Mesenteric fat pad (tissue), 1 donor: ENCODE results near the gene CNNM2. TPM values are rescaled to one million over a fixed set of nuclear protein-coding genes. Genes with fewer than 3 reads are reported as not detected.
"Not testable (repeated sequence)": the region's sequence is repeated elsewhere in the genome, so short reads cannot be mapped to it uniquely, and the experiment has no call there.

ENCODE experiments used
- DNase-seq: peaks from one replicate; pipeline ENCODE4 v3.0.0-alpha.2; 2020; ENCODE audit warnings: low spot score
- total RNA-seq: library from RNA; stranded (reverse); fragmentation: NEBNext Ultra II Directional; extraction: Animal tissue kit (Norgen Biotek cat#: 25700); gene quantifications from one replicate; pipeline ENCODE4 v1.2.1, GENCODE V29; 2021
- donor health status: DM: yes; HTN: yes; CAD: no.

CNNM2 gene
- total RNA-seq, 1 donor from 2014 or later, result 3.1 TPM

- DNase-seq, result no peak
Measured at GRCh38 chr10:103025696-103026095, 107.6 kb downstream of the CNNM2 start.

DNA sequence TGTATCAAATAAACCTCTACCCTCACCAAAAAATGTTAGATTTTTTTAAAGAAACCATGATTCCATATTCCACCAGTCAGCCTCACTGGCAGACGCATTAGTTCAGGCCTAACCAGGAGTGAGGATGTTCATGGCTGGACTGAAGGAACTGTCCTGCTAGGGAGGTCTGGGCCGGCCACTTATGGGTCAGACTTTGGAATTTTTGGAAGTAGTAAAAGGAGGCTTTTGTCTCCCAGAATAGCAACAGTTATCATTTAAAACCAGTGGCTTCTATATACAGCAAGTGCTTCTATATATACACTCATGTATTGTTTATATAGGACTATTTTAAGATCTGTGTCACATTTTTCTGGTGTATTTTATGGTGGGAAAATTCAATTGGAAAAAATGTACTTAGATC, 120.5 kb downstream of the CNNM2 start:
- DNase-seq, result no peak

DNA sequence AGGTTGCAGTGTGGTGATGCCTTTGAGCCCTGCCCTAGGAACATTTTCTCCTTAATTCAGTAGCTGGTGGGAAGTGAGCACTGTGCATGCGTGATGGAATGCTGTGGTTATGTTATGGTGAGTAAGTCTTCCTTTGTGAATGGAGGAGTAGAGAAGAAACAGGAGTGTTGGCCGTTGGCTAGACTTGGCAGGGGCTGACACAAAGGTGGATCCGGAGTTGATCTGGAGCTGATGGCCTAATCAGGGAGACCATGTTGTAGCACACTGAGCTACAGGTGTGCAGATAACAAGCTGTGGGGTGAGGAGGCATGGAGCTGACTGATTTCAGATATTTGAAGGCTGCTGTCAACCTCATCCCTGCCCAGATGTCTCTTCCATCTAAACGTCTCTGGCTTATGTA, 122.3 kb downstream of the CNNM2 start:
- no peak for DNase-seq

- DNase-seq, result no peak
Measured at GRCh38 chr10:103041391-103041790, 123.3 kb downstream of the CNNM2 start.

GRCh38 chr10:103042129-103042528, 124.0 kb downstream of the CNNM2 start:
- DNase-seq, result no peak

GRCh38 chr10:103042908-103043307, 124.8 kb downstream of the CNNM2 start:
- DNase-seq, result no peak

DNA sequence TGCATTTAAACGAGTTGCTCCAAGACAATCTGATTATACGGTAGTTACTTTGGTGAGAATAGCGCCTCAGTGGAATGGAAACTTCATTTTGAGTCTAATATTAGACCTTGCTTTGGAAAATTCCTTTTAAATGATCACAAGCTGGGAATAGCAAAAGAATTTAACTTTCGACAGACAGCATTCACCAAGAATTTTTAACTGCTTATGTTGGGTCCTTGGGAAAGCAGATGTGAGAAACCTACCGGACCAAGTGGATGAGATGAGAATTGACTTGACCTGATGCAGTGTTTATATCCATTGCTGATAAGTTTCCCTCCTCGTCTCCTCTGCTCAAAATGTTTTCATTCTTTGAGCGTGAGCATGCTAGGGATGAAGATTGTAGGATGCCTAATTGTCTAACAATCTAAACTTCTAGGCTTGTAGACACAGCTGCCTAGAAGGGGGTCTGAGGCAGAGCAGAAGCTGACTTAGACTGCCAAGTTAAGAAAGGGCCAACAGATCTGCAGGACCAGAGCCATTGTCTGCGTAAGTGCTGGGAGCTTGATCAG, 126.9 kb downstream of the CNNM2 start:
- no peak for DNase-seq

DNA sequence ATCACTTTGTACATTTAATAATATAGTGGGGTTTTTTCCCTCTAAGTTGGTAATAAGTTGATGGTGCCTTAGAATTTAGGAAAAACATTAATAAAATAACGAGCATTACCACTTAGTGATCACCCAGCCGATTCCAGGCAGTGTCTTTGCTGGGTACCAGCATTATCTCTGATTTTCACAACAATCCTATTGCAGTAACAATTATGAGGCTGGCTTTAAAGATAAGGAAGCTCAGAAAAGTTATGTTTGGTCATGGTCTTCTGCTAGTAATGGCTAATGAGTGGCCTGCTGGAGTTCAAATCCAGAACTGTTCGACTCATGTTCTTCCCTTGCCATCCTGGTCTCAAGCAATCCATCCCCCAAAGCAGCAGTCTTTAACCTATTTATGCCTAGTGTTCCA, 127.9 kb downstream of the CNNM2 start:
- DNase-seq, result no peak

DNA sequence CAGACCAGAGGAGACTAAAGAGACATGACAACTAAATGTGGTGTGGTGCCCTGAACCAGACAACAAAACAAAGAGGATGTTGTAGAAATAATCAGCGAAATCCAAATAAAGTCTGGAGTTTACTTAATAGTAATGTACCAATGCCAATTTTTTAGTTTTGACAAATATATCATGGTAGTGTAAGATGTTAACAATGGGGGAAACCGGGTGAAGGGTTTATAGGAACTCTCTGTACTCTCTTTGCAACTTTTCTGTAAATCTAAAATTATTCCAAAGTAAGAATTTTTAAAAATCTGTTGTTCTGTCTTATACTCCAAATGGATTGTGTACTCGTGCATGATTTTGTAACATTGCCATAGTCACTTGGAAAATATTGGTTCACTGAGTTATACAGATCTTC, 129.3 kb downstream of the CNNM2 start:
- DNase-seq, result no peak

GRCh38 chr10:103049237-103049636, 131.1 kb downstream of the CNNM2 start:
- DNase-seq, result no peak

GRCh38 chr10:103053659-103054581, 135.8 kb downstream of the CNNM2 start:
- DNase-seq, result no peak

DNA sequence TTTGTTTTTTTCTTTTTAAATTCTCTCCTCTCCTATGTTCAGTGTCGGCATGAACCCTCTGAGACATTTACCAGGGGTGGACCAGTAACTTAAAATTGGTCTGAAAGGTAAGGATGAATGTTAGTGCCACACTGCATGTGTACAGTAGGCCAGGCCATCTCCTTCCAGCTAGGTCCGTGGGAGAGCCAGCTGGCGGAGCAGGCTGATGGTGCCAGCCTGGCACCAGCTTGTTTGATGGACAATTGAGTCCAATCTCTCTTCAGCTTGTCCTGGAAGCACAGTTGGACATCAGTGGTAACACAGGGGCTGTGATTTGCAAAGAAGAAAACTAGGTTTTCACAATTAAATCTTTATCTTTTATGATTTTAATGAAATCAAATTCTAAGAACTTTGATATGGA, 136.5 kb downstream of the CNNM2 start:
- no peak for DNase-seq

DNA sequence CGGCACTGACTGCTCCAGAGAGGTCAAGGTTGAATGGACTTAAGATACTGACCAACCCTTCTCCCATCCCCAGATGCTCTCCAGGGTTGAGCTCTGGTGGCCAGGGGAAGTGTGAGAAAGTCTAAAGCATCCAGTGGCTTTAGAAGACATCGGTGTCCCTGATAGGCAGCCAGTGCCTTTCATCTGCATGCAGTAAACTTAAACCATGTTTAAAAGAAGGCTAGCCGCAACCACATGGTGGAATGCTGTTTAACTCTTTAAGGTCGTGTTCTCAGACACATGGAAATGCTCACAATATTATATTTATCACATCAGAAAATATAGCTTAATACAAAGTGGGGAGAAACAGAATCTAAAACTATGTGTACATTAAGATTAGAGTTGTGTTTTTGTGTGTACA, 137.0 kb downstream of the CNNM2 start:
- DNase-seq, result no peak

DNA sequence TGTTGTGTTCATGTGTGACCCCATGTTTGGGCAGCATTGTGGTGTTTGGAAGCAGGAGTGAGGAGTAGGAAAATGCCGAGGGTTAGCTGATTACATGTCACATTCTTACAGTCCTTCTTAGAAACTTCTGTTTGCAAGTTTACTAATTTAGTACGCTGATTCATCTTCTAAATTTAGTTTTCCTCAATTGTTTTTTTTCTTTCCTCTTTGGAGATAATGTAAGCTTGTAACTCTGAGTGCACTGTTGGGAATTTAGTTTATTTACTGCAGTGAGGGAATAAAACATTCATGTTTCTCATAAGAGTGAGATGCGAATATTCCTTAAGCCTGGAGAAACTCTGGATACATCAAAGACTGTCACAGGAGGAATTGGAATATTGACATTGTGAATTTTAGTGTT, 139.9 kb downstream of the CNNM2 start:
- DNase-seq, result no peak

- no peak for DNase-seq
Measured at GRCh38 chr10:103060575-103060974, 142.5 kb downstream of the CNNM2 start.

DNA sequence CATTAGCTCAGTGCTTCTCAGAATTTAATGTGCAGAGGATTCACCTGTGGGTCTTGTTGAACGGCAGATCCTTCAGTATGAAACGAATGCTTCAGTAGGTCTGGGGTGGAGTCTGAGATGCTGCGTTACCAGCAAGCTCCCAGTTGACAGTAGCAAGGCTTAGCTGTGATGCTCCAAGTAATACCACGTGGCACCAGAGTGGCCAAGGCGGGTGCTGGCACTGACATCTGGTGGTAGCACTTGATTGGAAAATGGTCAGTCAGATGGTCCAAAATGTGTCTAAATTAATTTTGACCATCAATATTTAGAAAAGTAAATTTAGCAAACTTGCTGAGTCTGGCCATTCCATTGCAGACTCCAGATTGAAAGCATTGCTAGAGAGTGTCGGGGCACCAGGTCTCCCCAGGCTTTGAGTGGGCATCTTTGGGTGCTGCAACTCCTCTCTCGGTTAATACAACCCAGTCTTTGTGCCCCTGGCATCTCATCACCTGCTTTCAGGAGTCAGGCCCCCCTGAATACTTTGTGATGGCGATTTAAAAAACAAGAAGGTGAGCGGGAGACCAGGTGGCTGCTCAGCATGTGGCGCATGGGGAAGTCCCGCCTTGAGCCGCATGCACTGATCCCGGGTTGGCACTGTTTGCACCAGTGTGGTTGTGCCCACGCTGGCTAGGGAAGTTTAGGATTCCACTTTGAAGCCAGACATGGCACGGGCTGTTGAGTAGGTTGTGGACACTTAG, 144.9 kb downstream of the CNNM2 start:
- no peak for DNase-seq

GRCh38 chr10:103064956-103065355, 146.9 kb downstream of the CNNM2 start:
- no peak for DNase-seq

DNA sequence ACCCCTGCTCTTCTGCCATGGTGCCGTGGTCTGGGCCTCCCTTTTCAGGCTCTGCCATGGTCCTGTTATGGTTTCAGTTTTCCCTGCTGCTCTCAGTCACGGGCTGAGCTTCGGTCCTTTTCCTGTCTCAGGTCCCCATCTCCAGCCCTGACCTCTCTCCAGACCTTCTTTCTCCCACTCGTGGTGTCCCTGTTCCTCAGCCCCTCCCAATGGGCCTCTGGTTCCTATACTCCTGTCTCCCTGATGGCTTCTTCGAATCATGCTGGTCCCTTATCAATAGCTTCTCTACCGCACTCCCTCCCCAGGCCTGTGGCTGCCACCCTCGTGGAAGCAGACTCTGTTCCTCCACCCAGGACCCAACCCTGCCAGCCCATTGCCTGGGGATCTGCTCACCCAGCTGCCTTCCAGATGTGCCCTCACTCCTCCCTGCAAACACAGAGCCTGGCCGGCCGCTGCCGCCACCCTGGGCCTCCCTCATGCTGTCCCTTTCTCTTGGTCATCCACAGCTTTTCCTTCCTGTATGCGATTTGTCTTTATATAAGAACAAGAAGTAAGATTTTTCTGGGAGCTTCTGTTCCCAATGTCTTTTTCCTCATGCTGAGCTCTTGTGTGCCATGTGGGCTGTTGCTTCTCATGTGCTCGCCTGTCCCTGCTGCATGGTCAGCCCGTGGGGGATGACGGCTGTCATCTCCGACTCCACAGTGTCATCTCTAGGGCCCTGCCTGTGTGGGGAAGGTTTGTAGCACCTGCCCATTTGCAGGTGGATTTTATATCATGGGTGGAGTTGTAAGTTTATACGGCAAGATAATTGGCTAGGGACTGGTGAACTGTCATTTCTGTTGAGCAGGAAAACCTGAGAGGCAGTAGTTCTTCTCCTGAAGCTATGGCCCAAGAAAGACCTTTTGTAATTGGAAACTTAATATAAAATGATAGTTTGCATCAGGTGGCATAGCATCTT, 148.3 kb downstream of the CNNM2 start:
- no peak for DNase-seq

DNA sequence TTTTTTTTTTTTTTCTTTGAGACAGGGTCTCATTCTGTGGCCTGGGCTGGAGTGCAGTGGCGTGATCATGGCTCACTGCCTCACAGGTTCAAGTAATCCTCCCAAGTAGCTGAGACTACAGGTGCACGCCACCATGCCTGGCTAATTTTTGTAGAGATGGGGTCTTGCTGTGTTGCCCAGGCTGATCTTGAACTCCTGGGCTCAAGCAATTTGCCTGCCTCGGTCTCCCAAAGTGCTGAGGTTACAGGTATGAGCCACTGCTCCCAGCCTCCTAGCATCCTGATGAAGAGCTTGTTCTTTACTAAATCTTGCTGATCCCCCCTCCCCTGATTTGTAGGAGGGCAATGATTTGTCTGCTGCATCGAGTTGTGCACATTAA, 149.0 kb downstream of the CNNM2 start:
- not testable (repeated sequence) for DNase-seq

GRCh38 chr10:103067484-103067883, 149.4 kb downstream of the CNNM2 start:
- DNase-seq, result no peak

DNA sequence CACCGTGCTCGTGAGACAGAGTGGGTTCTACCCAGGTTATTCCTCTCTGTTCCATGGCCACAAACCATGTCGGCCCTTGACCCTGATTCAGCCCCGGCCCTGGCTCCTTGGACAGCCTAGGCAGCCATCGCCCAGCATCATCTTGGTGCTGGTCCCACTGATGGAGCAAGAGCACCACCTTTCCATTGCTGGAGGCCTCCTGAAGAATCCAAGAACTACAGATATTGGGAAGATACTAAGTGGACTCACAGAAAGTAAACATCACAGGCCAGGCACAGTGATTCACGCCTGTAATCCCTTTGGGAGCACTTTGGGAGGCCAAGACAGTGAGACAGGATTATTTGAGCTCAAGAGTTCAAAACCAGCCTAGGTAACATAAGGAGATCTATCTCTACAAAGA, 149.9 kb downstream of the CNNM2 start:
- no peak for DNase-seq
